GM18499 (cell line): ENCODE data around the gene ROPN1B.
"Not testable (repeated sequence)": the region's sequence is repeated elsewhere in the genome, so short reads cannot be mapped to it uniquely, and the experiment has no call there.

ENCODE experiments used
- ATAC-seq: cut with Tn5 transposase; IDR thresholded peaks from one replicate; pipeline ENCODE4 v1.9.1; 2021; ENCODE audit warnings: moderate number of reproducible peaks; ENCODE audit not compliant: insufficient read depth, unreplicated experiment

Gene ROPN1B

GRCh38 chr3:125968701-125969592, at the start of gene ROPN1B:
Gene ROPN1B (plus strand): TSS chr3:125969178. CDS start chr3:125972055, 2,877 bp downstream.
- not testable (repeated sequence) for ATAC-seq

GRCh38 chr3:125920191-125920590, 48.8 kb upstream of the ROPN1B start:
- not testable (repeated sequence) for ATAC-seq

GRCh38 chr3:125920751-125921279, 48.2 kb upstream of the ROPN1B start:
- not testable (repeated sequence) for ATAC-seq

GRCh38 chr3:125921712-125922111, 47.3 kb upstream of the ROPN1B start:
- not testable (repeated sequence) for ATAC-seq

- not testable (repeated sequence) for ATAC-seq
Observed at GRCh38 chr3:125923324-125924115, 45.5 kb upstream of the ROPN1B start.

GRCh38 chr3:125924276-125924675, 44.7 kb upstream of the ROPN1B start:
- not testable (repeated sequence) for ATAC-seq

- not testable (repeated sequence) for ATAC-seq
Observed at GRCh38 chr3:125925727-125926126, 43.3 kb upstream of the ROPN1B start.

GRCh38 chr3:125928771-125929545, 40.0 kb upstream of the ROPN1B start:
- ATAC-seq = not testable (repeated sequence)

- ATAC-seq = not testable (repeated sequence)
Observed at GRCh38 chr3:125929765-125930164, 39.2 kb upstream of the ROPN1B start.

- ATAC-seq = not testable (repeated sequence)
Observed at GRCh38 chr3:125931355-125931880, 37.6 kb upstream of the ROPN1B start.

GRCh38 chr3:125933397-125934173, 35.4 kb upstream of the ROPN1B start:
- not testable (repeated sequence) for ATAC-seq

GRCh38 chr3:125935252-125935874, 33.6 kb upstream of the ROPN1B start:
- ATAC-seq = not testable (repeated sequence)

- ATAC-seq = not testable (repeated sequence)
Observed at GRCh38 chr3:125936210-125936815, 32.7 kb upstream of the ROPN1B start.

GRCh38 chr3:125936891-125937290, 32.1 kb upstream of the ROPN1B start:
- ATAC-seq = not testable (repeated sequence)

- ATAC-seq = not testable (repeated sequence)
Observed at GRCh38 chr3:125947806-125948205, 21.2 kb upstream of the ROPN1B start.

- ATAC-seq = not testable (repeated sequence)
Observed at GRCh38 chr3:125948901-125949300, 20.1 kb upstream of the ROPN1B start.

GRCh38 chr3:125951176-125951575, 17.8 kb upstream of the ROPN1B start:
- not testable (repeated sequence) for ATAC-seq

GRCh38 chr3:125957020-125957419, 12.0 kb upstream of the ROPN1B start:
- not testable (repeated sequence) for ATAC-seq
